ENCODE measurements around the gene ARHGAP45.

GRCh38 chr19:1113030-1113985, 46.3 kb downstream of the ARHGAP45 start:
- 0 out of 2 replicates have a peak, but pooled peaks have one; percentile 49 for TF ChIP-seq POLR2AphosphoS5 (IDR thresholded peaks at IDR 0.05; ENCODE audit: low read depth, low read length)
- TF ChIP-seq POLR2A (IDR thresholded peaks at IDR 0.05; ENCODE audit: low read depth, low read length), result peak; percentile 16; the same call in 1 of the 2 replicates
